ENCODE data around the gene SNRPB.

Gene SNRPB

GRCh38 chr20:2429051-2429450 lies 41.5 kb downstream of the SNRPB start:
- DNase-seq (ENCODE audit: low read depth in 1 of 2, low spot score in 1 of 2), result no peak

GRCh38 chr20:2421247-2421646 lies 49.3 kb downstream of the SNRPB start:
- DNase-seq (ENCODE audit: low read depth in 1 of 2, low spot score in 1 of 2), result no peak

GRCh38 chr20:2420510-2420909 lies 50.1 kb downstream of the SNRPB start:
- no peak for DNase-seq (ENCODE audit: low read depth in 1 of 2, low spot score in 1 of 2)

- DNase-seq (ENCODE audit: low read depth in 1 of 2, low spot score in 1 of 2), result no peak
Observed at GRCh38 chr20:2418388-2418787, 52.2 kb downstream of the SNRPB start.

- no peak for DNase-seq (ENCODE audit: low read depth in 1 of 2, low spot score in 1 of 2)
Observed at GRCh38 chr20:2417213-2417541, 53.4 kb downstream of the SNRPB start.

- no peak for DNase-seq (ENCODE audit: low read depth in 1 of 2, low spot score in 1 of 2)
Observed at GRCh38 chr20:2416541-2417212, 53.9 kb downstream of the SNRPB start.

All from activated T-helper 1 cell treated with anti-CD3 and anti-CD28 coated beads, Interleukin-2, amount 50 U/mL, for 16 hours (primary cell).